HG03280 (cell line): Measurements from ENCODE around the gene PSME3IP1.
"Not testable (repeated sequence)": the region's sequence is repeated elsewhere in the genome, so short reads cannot be mapped to it uniquely, and the experiment has no call there.

Experiments
- ATAC-seq: cut with Tn5 transposase; IDR thresholded peaks from one replicate; pipeline ENCODE4 v1.9.1; 2021; ENCODE audit warnings: mild to moderate bottlenecking, moderate library complexity; ENCODE audit not compliant: unreplicated experiment

The PSME3IP1 gene

DNA sequence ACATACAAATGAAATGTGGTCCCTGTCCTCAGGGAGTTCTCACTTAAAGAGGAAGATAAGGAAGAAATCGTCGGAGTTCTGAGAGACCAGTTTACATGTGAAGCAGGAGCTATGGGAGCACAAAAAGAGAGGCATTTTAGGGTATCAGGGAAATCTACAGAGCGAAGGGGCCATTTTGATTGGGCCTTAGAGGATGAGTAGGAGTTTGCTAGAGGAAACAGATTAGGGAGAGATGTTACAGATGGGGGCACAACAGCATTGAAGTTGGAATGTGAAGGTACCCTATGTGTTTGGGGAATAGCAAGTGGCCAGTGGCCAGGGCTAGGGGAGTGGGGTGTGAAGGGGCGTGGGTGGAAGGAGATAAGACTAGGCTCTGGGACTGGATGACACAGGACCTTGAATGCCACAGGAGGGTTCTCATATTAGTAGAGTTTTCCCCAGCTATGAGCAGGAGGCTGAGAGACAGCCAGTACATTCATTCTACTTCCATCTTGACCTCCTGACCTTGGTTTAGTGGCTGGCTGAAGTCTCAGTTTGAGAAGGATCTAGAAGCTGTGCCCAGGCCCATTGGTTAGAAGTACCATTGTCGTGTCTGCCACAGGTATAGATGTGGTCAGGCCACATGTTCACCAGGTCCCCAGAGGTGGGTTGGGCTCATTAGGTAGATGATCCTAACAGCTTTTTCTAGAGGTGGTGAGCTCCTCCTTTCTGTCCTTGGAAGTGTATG is 58.6 kb downstream of the PSME3IP1 start:
- ATAC-seq: no peak

DNA sequence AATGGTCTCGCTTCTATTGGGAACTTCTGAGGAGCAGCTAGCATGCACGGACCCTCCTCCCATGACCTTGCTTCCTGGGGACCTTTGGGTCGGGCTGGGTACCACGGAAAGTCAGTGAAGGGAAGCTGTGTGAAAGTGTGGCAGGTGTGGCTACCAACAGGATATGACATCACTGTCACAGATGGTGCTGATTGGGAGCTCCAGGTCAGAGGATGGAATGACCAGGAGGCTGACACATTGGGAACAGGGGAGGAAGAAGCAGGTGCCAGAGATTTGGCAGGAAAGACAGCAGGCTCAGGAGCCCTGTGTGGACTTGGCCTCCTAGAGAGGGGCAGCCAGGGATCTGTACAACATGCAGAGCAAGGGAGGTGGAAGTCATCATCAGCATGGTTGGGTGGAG is 59.4 kb downstream of the PSME3IP1 start:
- no peak for ATAC-seq

DNA sequence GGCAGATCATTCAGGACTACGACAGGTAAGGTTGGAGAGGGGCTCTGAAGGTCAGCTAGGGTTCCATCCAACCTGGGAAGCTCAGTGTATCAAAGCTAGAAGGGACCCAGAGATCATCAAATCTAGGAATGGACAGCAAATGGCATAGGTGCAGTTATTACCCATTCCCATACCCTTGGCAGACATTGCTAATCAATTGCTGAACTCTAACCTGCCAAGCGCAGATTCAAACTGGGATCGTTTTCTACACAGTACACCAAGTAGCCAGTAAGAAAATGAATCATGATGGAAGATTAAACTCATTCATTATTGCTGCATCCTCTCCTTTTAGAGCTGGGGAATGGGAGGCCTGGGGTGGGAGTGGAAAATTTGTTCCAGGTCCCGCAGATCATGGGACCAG is 59.9 kb downstream of the PSME3IP1 start:
- ATAC-seq: no peak

DNA sequence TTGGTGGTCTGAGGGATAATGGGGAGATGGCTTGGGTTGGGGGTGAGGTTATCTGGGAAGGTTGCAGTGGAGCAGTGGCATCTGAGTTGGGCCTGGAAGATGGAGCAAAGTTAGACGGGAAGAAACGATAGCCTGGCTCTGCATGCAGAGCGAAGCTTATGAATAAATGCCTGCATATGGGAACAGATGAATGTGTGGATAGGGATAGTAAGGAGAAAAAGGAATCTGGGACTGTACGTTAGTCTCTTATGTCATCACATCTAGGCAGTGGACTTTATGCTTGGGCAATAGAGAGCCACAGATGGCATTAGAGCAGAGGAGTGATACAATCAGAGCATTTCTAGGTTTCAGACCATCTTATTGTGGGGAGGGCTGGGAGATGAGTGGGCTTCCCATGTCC is 60.5 kb downstream of the PSME3IP1 start:
- no peak for ATAC-seq

DNA sequence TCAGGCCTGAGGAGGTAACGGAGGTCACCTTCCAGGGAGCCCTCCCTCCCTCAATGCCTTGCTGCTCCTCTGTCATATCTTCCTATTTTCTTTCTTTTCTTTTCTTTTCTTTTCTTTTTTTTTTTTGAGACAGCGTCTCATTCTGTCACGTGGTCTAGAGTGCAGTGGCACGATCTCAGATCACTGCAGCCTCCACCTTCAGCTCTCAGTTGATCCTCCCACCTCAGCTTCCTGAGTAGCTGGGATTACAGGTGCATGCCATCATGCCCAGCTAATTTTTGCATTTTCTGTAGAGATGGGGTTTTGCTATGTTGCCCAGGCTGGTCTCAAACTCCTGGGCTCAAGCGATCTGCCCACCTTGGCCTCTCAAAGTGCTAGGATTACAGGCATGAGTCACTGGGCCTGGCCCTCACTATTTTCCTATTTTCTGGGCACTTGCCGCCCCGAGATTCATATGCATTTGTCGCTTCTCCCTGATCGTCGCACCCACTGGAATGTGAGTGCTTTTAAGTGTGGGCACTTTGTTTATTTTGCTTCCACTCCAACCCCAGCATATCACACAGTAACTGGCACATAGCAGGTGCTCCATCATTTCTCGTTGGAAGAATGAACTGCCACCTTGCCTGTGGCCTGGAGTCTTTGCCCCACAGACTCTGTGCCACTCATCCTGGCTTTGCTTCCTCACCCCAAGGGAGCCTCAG is 61.7 kb downstream of the PSME3IP1 start:
- ATAC-seq: no peak

DNA sequence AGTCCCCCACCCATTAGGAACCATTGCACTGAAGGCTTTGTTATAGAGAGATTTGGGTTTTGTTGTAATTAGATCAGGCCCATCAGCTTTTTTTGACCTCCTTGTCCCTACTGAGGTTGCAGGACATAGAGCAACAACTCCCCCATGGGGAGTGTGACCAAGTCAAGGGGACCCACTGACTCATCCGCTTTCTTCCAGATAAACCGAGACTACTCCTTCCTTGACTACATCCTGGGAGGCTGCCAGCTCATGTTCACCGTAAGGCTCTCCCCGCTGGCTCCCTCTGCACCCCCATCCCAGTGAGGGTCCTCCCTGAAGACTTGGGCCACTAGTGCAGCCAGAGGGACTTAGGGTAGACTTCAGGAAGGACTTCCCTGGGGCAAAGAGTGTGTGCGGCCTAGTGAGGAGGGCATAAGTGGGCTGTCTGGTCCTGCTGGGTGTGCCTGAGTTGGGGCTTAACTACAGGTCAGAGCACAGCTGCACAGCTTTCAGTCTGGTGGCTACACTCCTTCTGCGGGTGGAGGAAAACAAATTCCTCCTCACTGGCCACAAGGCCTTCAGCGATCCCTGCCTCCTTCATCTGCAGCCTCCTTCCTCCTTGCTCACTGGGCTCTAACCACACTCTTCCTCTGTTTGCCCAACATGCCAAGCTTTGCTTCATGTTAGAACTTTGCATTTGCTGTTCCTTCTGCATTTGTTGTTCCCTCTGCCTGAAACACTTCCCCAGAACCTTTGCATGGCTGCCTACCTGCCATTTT is 62.4 kb downstream of the PSME3IP1 start:
- no peak for ATAC-seq

DNA sequence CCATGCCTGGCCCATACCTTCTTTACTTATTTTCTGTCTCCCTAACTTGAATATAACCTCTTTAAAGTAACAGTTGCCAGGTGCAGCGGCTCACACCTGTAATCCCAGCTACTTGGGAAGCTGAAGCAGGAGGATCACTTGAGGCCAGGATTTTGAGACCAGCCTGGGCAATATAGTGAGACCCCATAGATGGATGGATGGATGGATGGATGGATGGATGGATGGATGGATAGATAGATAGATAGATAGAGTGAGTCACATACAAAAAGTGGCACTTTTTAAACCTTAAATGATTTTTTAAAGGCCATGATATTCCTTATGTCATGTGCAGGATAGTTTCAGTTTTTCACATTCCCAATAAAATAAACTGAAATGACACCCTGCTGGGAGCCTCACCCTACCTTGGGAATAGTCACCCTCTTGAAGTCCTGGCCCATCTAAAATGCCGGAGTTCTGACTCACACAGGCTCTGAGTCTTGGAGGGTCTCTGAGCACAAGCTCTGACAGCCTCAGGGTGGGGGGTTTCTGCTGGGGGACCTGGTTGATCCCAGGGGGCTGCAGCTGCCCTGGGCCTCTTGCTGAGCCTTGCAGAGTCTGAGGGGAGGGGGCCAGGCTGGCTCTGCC is 67.3 kb downstream of the PSME3IP1 start:
- ATAC-seq: no peak

DNA sequence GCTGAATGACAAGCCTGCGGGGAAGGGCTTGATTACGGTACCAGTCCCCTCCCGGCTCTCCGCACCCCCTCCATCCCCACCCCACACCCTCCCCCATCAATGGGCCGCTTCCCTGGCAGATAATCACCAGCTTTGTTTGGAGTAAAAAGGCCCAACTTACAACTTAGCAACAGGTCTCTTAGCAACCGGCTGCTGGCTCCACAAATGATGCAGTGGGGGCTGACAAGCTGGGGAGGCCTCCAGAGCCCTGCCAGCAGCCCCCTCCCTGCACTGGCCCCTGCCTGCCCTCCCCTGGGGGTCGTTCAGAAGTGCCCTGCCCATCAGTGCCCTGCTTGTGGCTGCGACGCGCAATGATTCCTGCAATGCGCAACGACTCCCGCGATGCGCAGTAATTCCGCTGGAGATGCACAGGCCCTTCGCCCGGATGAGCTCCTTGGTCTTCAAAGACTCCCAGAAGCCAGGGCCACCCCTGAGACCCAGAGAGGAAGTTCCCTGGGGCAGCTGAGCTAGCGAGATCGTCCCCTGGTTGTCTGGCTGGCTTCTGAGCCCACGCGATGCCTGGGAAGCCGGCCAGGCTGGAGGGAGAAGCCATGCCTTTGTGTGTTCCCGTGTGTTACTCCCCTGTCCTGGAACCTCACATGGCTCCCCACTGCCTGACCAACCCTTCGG is 70.2 kb downstream of the PSME3IP1 start:
- no peak for ATAC-seq

DNA sequence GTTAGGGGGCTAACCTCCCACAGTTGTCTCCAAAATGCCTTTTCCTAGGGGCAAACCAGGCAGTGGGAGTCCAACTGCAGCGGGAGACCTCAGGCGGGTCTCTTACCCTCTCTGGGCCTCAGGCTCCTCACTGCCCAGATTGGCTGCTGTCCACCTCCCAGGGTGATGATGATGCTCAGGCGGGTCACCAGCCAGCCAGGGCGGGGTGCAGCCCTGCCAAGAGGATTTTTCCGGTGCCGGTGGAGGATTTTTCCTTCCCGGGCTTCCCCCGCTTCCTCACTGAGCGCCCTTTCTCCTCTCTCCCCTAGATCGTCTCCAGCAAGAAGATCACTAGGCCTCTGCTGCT is 70.7 kb downstream of the PSME3IP1 start:
- ATAC-seq: no peak

DNA sequence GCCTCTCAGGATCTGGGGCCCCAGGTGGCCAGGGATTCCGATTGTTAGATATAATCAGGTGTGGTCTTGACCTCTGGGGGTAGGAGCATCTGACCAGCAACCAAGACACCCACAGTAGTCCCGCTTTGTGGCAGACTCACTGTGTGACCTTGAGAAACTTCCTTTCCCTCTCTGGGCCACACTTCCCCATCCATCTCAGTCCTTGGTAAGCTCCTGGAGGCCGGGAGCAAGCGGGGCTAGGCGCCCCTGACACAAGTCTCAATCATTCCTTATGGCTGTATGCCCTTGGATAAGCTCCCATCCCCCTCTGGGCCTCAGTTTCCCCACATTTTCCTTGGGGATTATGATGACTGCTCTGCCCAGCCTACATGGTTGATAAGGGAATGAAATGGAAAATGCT is 72.2 kb downstream of the PSME3IP1 start:
- ATAC-seq: no peak

DNA sequence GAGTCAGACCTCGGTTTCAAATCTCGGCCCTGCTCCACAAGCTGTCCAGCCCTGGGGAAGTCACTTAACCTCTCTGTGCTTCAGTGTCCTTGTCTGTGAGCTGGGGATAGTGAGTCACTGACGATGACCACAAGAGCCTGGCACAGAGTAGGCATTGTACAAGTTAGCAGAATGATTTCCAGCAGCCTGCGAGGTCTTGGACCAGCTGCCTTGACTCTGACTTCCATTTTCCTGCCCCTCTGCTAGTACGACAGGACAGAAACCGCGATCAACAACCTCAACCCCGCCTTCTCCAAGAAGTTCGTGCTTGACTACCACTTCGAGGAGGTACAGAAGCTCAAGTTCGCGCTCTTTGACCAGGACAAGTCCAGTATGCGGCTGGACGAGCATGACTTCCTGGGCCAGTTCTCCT is 72.8 kb downstream of the PSME3IP1 start:
- ATAC-seq: no peak

DNA sequence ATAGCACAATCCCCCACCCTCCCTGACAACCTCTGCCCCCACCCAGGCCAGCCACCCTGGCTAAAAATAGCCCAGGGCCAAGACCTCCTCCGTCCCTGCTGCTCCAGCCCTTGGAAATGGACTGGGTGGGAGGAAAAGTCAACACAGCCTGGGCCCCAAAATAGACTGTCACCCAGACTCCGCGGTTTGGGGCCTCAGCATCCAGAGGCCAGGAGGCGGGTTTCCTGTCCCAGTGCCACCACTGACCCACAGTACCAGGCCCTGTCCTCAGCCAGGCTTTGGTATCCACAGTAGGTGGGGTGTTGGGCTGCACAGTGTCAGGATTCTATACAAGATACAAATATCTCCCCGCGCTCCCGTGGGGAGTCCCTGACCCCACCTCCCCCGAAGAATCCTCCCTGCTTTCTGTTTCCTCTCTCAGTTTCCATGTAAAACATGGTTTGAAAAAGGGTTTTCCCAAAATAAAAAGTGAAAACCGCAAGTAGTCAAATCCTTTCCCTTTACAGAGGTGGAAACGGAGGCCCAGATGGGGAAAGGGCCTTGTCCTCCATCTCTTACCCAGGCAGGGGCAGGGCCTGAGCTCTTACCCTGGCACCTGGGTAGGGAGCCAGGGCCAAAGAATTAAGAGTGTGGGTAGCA is 73.3 kb downstream of the PSME3IP1 start:
- ATAC-seq: no peak

DNA sequence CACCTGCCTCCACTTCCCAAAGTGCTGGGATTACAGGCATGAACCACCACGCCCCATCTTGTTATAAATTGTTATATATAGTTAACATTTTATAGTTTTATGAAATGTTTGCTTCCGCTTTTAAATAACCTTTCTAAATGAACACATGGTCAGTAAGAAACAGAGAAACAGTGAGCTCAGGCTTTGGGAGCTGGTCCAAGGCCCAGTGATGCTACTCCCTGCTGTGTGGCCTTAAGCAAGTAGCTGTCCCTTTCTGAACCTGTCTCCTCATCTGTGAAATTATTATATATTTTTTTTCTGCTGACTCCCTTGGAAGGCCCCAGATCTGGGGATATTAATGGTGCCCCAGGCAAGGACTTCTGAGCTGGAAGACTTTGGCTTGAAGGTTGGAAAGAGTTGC is 74.4 kb downstream of the PSME3IP1 start:
- ATAC-seq: no peak

DNA sequence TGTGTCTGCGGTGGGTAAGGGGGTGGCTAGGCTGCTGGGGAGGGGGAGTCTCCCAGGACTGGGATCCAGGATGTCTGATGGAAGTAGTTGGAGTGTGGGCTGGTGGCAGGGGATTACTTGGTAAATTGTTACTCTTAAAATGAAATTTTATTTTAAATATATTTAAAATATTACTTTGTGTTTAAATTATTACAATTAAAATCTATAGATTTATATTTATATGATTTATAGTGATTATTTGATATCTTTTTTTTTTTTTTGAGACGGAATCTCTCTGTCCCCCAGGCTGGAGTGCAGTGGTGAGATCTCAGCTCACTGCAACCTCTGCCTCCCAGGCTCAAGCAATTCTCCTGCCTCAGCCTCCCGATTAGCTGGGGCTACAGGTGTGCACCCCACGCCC is 74.9 kb downstream of the PSME3IP1 start:
- ATAC-seq: no peak

DNA sequence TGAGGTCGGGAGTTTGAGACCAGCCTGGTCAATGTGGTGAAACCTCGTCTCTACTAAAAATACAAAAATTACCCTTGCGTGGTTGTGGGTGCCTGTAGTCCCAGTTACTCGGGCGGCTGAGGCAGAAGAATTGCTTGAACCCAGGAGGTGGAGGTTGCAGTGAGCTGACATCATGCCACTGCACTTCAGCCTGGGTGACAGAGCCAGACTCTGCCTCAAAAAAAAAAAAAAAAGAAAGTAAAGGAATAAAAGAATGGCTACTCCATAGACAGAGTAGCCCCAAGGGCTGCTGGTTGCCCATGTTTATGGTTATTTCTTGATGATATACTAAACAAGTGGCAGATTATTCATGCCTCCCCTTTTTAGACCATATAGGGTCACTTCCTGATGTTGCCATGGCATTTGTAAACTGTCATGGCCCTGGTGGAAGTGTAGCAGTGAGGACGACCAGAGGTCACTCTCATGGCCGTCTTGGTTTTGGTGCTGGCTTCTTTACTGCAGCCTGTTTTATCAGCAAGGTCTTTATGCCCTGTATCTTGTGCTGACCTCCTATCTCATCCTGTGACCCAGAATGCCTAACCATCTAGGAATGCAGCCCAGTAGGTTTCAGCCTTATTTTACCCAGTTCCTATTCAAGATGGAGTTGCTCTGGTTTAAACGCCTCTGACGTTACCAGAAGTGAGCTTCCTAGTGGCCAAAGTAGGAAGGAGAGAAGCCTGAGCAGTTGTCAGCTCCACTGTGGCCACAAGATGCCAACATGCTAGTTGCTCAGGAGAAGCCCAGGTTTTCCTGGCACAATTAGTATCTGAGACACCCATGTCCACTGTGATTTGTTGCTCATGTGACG is 76.4 kb downstream of the PSME3IP1 start:
- not testable (repeated sequence) for ATAC-seq

DNA sequence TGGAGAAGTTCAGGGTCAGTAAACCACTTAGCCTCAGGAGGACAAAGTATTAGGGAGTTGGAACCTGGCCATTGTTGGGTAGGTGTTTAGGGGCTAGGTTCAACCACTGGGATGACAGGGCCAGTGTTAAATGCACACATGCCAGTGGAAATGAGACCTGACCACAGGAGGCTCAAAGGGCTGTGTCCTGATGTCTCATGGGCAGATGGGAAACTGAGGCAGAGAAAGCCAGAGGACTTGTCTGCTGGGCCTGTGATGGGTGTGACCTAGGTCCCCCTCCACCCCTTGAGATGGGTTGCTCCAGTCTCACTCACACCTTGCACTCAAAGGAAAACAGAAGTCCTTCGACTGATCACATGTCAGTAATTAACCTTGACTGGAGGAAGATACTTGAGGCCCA is 77.4 kb downstream of the PSME3IP1 start:
- ATAC-seq: no peak

DNA sequence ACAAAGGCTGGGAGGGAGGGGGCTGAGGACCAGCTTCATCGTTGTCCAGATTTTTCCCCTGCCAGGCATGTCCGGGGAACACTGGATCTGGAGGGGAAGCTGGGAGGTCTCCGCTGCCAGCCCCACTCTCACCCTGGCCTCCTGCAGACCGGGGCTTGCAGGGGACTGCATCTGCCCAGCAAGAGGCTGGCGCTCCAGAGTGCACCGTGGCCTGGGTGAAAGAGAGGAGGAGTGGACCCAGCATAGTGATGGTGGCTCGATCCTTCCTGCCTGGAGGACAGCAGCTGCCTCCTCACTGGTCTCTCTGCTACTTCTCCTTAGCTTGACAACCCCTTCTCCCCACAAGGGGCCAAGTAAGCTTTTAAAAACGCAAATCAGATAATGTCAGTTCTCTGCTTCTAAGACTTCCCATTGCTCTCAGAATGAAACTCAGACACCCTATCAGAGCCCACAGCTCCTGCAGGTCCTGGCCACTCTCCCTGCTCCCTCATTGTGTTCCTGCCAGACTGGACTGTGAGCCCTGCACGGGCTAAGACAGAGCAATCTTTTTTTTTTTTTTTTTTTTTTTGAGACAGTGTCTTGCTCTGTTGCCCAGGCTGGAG is 78.4 kb downstream of the PSME3IP1 start:
- ATAC-seq: no peak

DNA sequence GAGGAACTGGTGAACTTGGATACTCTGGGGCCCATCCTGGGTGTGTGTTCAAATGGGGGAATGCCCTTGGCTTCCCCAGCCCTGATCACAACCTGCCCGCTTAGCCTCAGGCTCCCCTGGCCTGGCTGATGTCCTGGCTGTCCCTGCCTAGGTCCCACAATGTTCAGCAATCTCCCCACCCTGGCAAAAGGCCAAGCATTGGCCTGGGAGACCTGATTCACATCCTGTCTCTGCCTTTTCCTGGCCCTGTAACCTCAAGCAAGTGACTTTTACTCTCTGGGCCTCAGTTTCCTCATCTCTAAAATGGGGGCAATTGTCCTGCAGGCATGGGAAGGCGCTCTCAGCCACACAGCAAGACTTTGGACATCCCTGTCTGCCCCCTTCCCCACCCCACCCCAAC is 79.1 kb downstream of the PSME3IP1 start:
- no peak for ATAC-seq

DNA sequence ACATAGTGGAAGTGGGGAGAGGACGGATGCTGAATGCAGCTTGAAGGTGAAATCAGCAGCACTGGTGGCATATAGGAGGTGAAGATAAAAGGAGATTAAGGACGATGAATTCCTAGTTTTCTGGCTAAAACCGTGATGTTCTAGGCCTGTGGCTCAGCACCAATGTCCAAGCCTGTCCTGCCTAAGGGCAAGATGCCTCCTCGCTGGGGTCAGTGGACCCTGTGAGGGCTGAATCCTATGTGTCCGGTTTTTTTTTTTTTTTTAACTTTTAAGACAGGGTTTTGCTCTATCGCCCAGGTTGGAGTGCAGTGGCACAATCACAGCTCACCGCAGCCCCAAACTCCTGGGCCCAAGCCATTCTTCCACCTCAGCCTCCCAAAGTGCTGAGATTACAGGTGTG is 80.7 kb downstream of the PSME3IP1 start:
- no peak for ATAC-seq
